Natural killer cell (primary cell): ENCODE data around the gene RNF126. TPM values are rescaled to one million over a fixed set of nuclear protein-coding genes. Genes with fewer than 3 reads are reported as not detected.
"Not testable (repeated sequence)": the region's sequence is repeated elsewhere in the genome, so short reads cannot be mapped to it uniquely, and the experiment has no call there.

Source experiments
- ATAC-seq, 3 donors: fragments of 150-1000 bp in 2 of 3; fragments of 200-7000 bp in 1 of 3; cut with Tn5 transposase; 1 replicate in 1 of 3; 2 replicates in 2 of 3; pipeline ENCODE4 v1.10.0; 2021; ENCODE audit warnings: mild to moderate bottlenecking in 2 of 3, moderate library complexity in 2 of 3
- DNase-seq, 2 donors: peaks; one replicate each; pipeline versions ENCODE4 v3.0.0 to v3.0.0-alpha.2; 2013 to 2021; ENCODE audit warnings: mixed read lengths in 1 of 2
- H3K27ac ChIP-seq: one replicate; pipeline ENCODE4 v1.5.1; 2013; ENCODE audit warnings: mild to moderate bottlenecking, low read length
- H3K27me3 ChIP-seq: one replicate; pipeline ENCODE4 v1.6.1; 2013; ENCODE audit warnings: low read length; ENCODE audit not compliant: control insufficient read depth, insufficient read depth
- H3K36me3 ChIP-seq: one replicate; pipeline ENCODE4 v1.6.1; 2013; ENCODE audit warnings: low read length; ENCODE audit not compliant: control insufficient read depth, insufficient read depth
- H3K4me1 ChIP-seq: one replicate; pipeline ENCODE4 v1.6.1; 2013; ENCODE audit warnings: low read length; ENCODE audit not compliant: control insufficient read depth, insufficient read depth
- H3K4me3 ChIP-seq: one replicate; pipeline ENCODE4 v1.5.1; 2013; ENCODE audit warnings: low read length
- H3K9me3 ChIP-seq: one replicate; pipeline ENCODE4 v1.6.1; 2013; ENCODE audit warnings: low read length; ENCODE audit not compliant: control insufficient read depth, insufficient read depth
- H3K27ac Mint-ChIP-seq, 2 donors: one replicate each; pipeline ENCODE4 v1.8.0; 2022; ENCODE audit warnings: mild to moderate bottlenecking in 2 of 2, mixed read lengths in 2 of 2, moderate library complexity in 1 of 2
- H3K27me3 Mint-ChIP-seq, 2 donors: one replicate each; pipeline ENCODE4 v1.8.0; 2022; ENCODE audit warnings: low read depth in 2 of 2, mixed read lengths in 2 of 2
- H3K36me3 Mint-ChIP-seq: one replicate; pipeline ENCODE4 v1.8.0; 2022; ENCODE audit warnings: mixed read lengths
- H3K4me1 Mint-ChIP-seq, 2 donors: one replicate each; pipeline ENCODE4 v1.8.0; 2022; ENCODE audit warnings: mixed read lengths in 2 of 2
- H3K4me3 Mint-ChIP-seq: one replicate; pipeline ENCODE4 v1.8.0; 2022; ENCODE audit warnings: mild to moderate bottlenecking, moderate library complexity, mixed read lengths
- H3K9me3 Mint-ChIP-seq, 2 donors: one replicate each; pipeline ENCODE4 v1.8.0; 2022; ENCODE audit warnings: mixed read lengths in 2 of 2
- CTCF ChIP-seq: fragments of 200-600 bp; IDR thresholded peaks from one replicate; pipeline ENCODE4 v1.8.0; 2022; ENCODE audit warnings: antibody characterized with exemption
- WGBS: methylation state at CpG from one replicate; pipeline ENCODE4 v1.1.7; 2013; ENCODE audit warnings: missing lambda C conversion rate; ENCODE audit not compliant: insufficient coverage; 5-methylcytosine and 5-hydroxymethylcytosine counted together
- intact Hi-C: fragments of 100-400 bp; cut with micrococcal nuclease; formaldehyde crosslinking; loops from one replicate; pipeline ENCODE4 v1.14.2; 2022
- total RNA-seq, 4 donors: library from RNA; stranded (reverse); fragments of 120-200 nt in 1 of 4; gene quantifications; one replicate each; pipeline versions ENCODE4 v1.2.3 to v1.2.4, GENCODE V29; 2013 to 2022

RNF126 gene
- total RNA-seq, 3 donors from 2014 or later (not counting 1 experiment from before 2014, with no cell fraction given), result 119 to 149 (median 146) TPM

GRCh38 chr19:628168-628567 is 34.8 kb downstream of the RNF126 start:
- peaks cover 0 to 15% of the 10 kb centered on the region in 2 donors for H3K4me1 Mint-ChIP-seq
- H3K27me3 Mint-ChIP-seq, result no peaks in the 10 kb centered on the region
- H3K4me3 ChIP-seq, result no peak overlapping the region
- no peaks in the 10 kb centered on the region for H3K36me3 Mint-ChIP-seq
- H3K4me3 Mint-ChIP-seq, result no peak overlapping the region
- WGBS, result 93% methylated on average over 17 of the region's 19 CpGs
- no peak for ATAC-seq
- H3K9me3 Mint-ChIP-seq, result no peaks in the 10 kb centered on the region
- peaks cover 35% of the 10 kb centered on the region for H3K36me3 ChIP-seq
- H3K27me3 ChIP-seq, result no peaks in the 10 kb centered on the region
- TF ChIP-seq CTCF, result no peak
- H3K27ac Mint-ChIP-seq, result no peak overlapping the region
- no peaks in the 10 kb centered on the region for H3K9me3 ChIP-seq
- H3K4me1 ChIP-seq, result peaks cover 16% of the 10 kb centered on the region
- H3K27ac ChIP-seq, result no peak overlapping the region
- DNase-seq, result peak in 1 of 2 donors; percentile 43
- intact Hi-C loops, result no loop called here

GRCh38 chr19:626566-626965 is 36.4 kb downstream of the RNF126 start:
- DNase-seq, H3K9me3 Mint-ChIP-seq, H3K9me3 ChIP-seq, H3K27ac ChIP-seq, H3K27me3 ChIP-seq, intact Hi-C loops, H3K36me3 Mint-ChIP-seq, ATAC-seq, H3K27me3 Mint-ChIP-seq, H3K4me1 Mint-ChIP-seq, H3K4me3 ChIP-seq, H3K27ac Mint-ChIP-seq, H3K4me1 ChIP-seq, H3K4me3 Mint-ChIP-seq: not testable (repeated sequence)
- peaks cover 41% of the 10 kb centered on the region for H3K36me3 ChIP-seq
- 96% methylated on average over 6 of the region's 7 CpGs for WGBS

GRCh38 chr19:625257-625656 is 37.8 kb downstream of the RNF126 start:
- H3K36me3 ChIP-seq, result peaks cover 39% of the 10 kb centered on the region

DNA sequence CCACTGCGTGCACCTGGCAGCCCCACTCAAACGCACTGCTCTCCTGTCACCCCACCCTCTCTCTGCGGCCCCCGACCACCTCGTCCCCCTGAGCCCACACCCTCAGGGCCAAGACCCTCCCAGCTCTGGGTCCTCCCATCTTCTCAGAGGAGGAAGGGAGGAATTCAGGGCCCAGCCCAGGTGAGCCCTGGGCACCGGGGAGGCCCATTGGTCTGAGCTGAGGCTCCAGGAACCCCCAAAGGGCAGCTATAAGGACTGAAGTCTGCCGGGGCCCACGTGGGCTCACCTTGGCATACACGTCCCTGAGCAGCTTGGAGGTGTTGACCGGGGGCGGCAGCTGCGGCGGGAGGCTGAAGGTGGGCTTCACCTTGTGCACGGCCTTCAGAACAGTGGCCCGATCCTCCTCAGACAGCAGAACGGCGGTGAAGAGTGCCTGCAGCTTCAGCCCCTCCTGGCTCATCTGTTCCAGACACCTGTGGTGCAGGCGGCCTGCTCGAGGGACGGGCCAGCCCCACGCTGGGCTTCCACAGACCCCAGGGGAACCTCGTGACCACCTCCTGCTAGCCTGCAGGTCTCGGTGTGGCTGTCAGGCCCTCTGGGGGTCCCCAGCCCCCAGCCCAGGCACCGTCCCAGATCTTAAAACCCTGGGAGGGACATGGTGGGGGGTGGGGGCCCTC is 38.4 kb downstream of the RNF126 start:
- Histone ChIP-seq H3K9me3 (no peaks in the 10 kb centered on the region), H3K4me1 (no peaks in the 10 kb centered on the region), H3K27me3 (no peaks in the 10 kb centered on the region), H3K27ac (no peak overlapping the region), H3K36me3 (peaks cover 43% of the 10 kb centered on the region), H3K4me3 (no peak overlapping the region)
- no peaks in the 10 kb centered on the region for H3K36me3 Mint-ChIP-seq
- WGBS, result 97% methylated on average over 24 of the region's 24 CpGs
- ATAC-seq, result no peak
- intact Hi-C loops, result no loop called here
- no peaks in the 10 kb centered on the region for H3K9me3 Mint-ChIP-seq
- DNase-seq, result no peak
- no peaks in the 10 kb centered on the region for H3K4me1 Mint-ChIP-seq
- H3K27me3 Mint-ChIP-seq, result no peaks in the 10 kb centered on the region
- H3K27ac Mint-ChIP-seq, result no peak overlapping the region
- TF ChIP-seq CTCF, result no peak
- no peak overlapping the region for H3K4me3 Mint-ChIP-seq

More at GRCh38 chr19:625257-625656, 37.8 kb downstream of the RNF126 start:
- DNase-seq (no peak), ATAC-seq (no peak)
- TF ChIP-seq CTCF, result no peak
- intact Hi-C loops, result no loop called here
- WGBS, result 94% methylated on average over 5 of the region's 5 CpGs
- Mint-ChIP-seq H3K36me3 (no peaks in the 10 kb centered on the region), H3K4me3 (no peak overlapping the region), H3K27ac (no peak overlapping the region), H3K9me3 (no peaks in the 10 kb centered on the region), H3K4me1 (peaks cover 0 to under 1% of the 10 kb centered on the region in 2 donors), H3K27me3 (no peaks in the 10 kb centered on the region)
- Histone ChIP-seq H3K4me1 (no peaks in the 10 kb centered on the region), H3K27ac (no peak overlapping the region), H3K4me3 (no peak overlapping the region), H3K9me3 (no peaks in the 10 kb centered on the region), H3K27me3 (no peaks in the 10 kb centered on the region)
